H9 (cell line): ENCODE results near the gene C1orf74. TPM values are rescaled to one million over a fixed set of nuclear protein-coding genes. Genes with fewer than 3 reads are reported as not detected.

ENCODE experiments used
- DNase-seq: peaks from one replicate; pipeline ENCODE4 v3.0.0-alpha.2; 2017
- H2AFZ ChIP-seq: one replicate; pipeline ENCODE4 v1.6.1; 2013; ENCODE audit warnings: mild to moderate bottlenecking, low read length, control low read depth, moderate library complexity
- H2AK5ac ChIP-seq: 2 replicates; pipeline ENCODE4 v1.6.1; 2013; ENCODE audit warnings: low read length, control low read depth, mixed read lengths; ENCODE audit not compliant: insufficient read length
- H2BK120ac ChIP-seq: one replicate; pipeline ENCODE4 v1.6.1; 2013; ENCODE audit warnings: low read depth, mild to moderate bottlenecking, low read length, control low read depth, inconsistent platforms; ENCODE audit not compliant: poor library complexity, severe bottlenecking
- H2BK12ac ChIP-seq: 2 replicates; pipeline ENCODE4 v1.6.1; 2013; ENCODE audit warnings: low read length, control low read depth, mixed read lengths, low read depth; ENCODE audit not compliant: insufficient read length
- H2BK15ac ChIP-seq: 2 replicates; pipeline ENCODE4 v1.6.1; 2013; ENCODE audit warnings: low read depth, low read length, control low read depth
- H2BK20ac ChIP-seq: one replicate; pipeline ENCODE4 v1.6.1; 2013; ENCODE audit warnings: low read depth, mild to moderate bottlenecking, low read length, control low read depth, inconsistent platforms; ENCODE audit not compliant: poor library complexity, severe bottlenecking
- H2BK5ac ChIP-seq: 2 replicates; pipeline ENCODE4 v1.6.1; 2013; ENCODE audit warnings: low read length, control low read depth, mixed read lengths; ENCODE audit not compliant: insufficient read length
- H3K14ac ChIP-seq: 2 replicates; pipeline ENCODE4 v1.6.1; 2013; ENCODE audit warnings: low read length, control low read depth; ENCODE audit not compliant: insufficient read depth
- H3K18ac ChIP-seq: 2 replicates; pipeline ENCODE4 v1.6.1; 2013; ENCODE audit warnings: low read depth, mild to moderate bottlenecking, mixed read lengths, low read length, control low read depth; ENCODE audit not compliant: insufficient read length
- H3K23ac ChIP-seq: 2 replicates; pipeline ENCODE4 v1.6.1; 2013; ENCODE audit warnings: low read length, control low read depth, mixed read lengths, low read depth; ENCODE audit not compliant: insufficient read length
- H3K23me2 ChIP-seq: 2 replicates; pipeline ENCODE4 v1.6.1; 2013; ENCODE audit warnings: low read depth, mild to moderate bottlenecking, mixed read lengths, low read length, control low read depth; ENCODE audit not compliant: insufficient read length, poor library complexity, severe bottlenecking
- H3K27ac ChIP-seq: 2 replicates; pipeline ENCODE4 v1.5.1; 2013; ENCODE audit warnings: low read length, control low read depth, mixed read lengths, low read depth; ENCODE audit not compliant: insufficient read length
- H3K27me3 ChIP-seq: 2 replicates; pipeline ENCODE4 v1.6.1; 2013; ENCODE audit warnings: low read length, control low read depth, inconsistent platforms; ENCODE audit not compliant: insufficient read depth
- H3K4ac ChIP-seq: 2 replicates; pipeline ENCODE4 v1.6.1; 2013; ENCODE audit warnings: low read depth, mild to moderate bottlenecking, control low read depth, inconsistent platforms, low read length, moderate library complexity
- H3K4me1 ChIP-seq: 2 replicates; pipeline ENCODE4 v1.6.1; 2013; ENCODE audit warnings: low read length, control low read depth, inconsistent platforms; ENCODE audit not compliant: insufficient read depth
- H3K4me2 ChIP-seq: 2 replicates; pipeline ENCODE4 v1.6.1; 2013; ENCODE audit warnings: low read length, control low read depth, mixed read lengths; ENCODE audit not compliant: insufficient read length, insufficient read depth
- H3K56ac ChIP-seq: 2 replicates; pipeline ENCODE4 v1.6.1; 2013; ENCODE audit warnings: low read depth, mild to moderate bottlenecking, mixed read lengths, low read length, control low read depth; ENCODE audit not compliant: insufficient read length
- H3K79me1 ChIP-seq: 2 replicates; pipeline ENCODE4 v1.6.1; 2013; ENCODE audit warnings: low read depth, mild to moderate bottlenecking, moderate library complexity, low read length, control low read depth, inconsistent platforms; ENCODE audit not compliant: insufficient read depth, poor library complexity, severe bottlenecking
- H3K79me2 ChIP-seq: 2 replicates; pipeline ENCODE4 v1.6.1; 2013; ENCODE audit warnings: low read length, control low read depth, inconsistent platforms; ENCODE audit not compliant: insufficient read depth
- H3K9ac ChIP-seq: 2 replicates; pipeline ENCODE4 v1.6.1; 2013; ENCODE audit warnings: low read length, control low read depth, mixed read lengths; ENCODE audit not compliant: insufficient read length; ENCODE audit errors: extremely low read depth
- H3K9me3 ChIP-seq: one replicate; pipeline ENCODE4 v1.6.1; 2013; ENCODE audit warnings: low read depth, low read length, inconsistent platforms; ENCODE audit not compliant: control insufficient read depth
- H3T11ph ChIP-seq: one replicate; pipeline ENCODE4 v1.6.1; 2013; ENCODE audit warnings: mild to moderate bottlenecking, low read length, control low read depth, inconsistent platforms
- H4K20me1 ChIP-seq: one replicate; pipeline ENCODE4 v1.6.1; 2013; ENCODE audit not compliant: control insufficient read depth, insufficient read length, insufficient read depth
- H4K5ac ChIP-seq: 2 replicates; pipeline ENCODE4 v1.6.1; 2013; ENCODE audit warnings: low read depth, mild to moderate bottlenecking, mixed read lengths, low read length, control low read depth; ENCODE audit not compliant: insufficient read length
- H4K8ac ChIP-seq: replicated peaks from 2 replicates; pipeline ENCODE4 v1.6.1; 2013; ENCODE audit warnings: low read length, control low read depth, mixed read lengths, low read depth; ENCODE audit not compliant: insufficient read length
- H4K91ac ChIP-seq: 2 replicates; pipeline ENCODE4 v1.6.1; 2013; ENCODE audit warnings: low read depth, mild to moderate bottlenecking, moderate library complexity, mixed read lengths, low read length, control low read depth; ENCODE audit not compliant: insufficient read length
- H3K27ac Mint-ChIP-seq, 3 experiments: 2 replicates in 2 of 3; 3 replicates in 1 of 3; pipeline ENCODE4 v1.8.0; 2020 to 2021; ENCODE audit warnings: mixed read lengths in 3 of 3, mild to moderate bottlenecking in 1 of 3, moderate library complexity in 1 of 3
- H3K27me3 Mint-ChIP-seq: 2 replicates; pipeline ENCODE4 v1.8.0; 2021; ENCODE audit warnings: low read depth, mild to moderate bottlenecking, moderate library complexity, mixed read lengths
- H3K36me3 Mint-ChIP-seq, 3 experiments: 2 replicates in 2 of 3; 3 replicates in 1 of 3; pipeline ENCODE4 v1.8.0; 2020 to 2021; ENCODE audit warnings: low read depth in 3 of 3, mixed read lengths in 3 of 3; ENCODE audit not compliant: insufficient read depth in 1 of 3
- H3K4me1 Mint-ChIP-seq, 2 experiments: 2 replicates each; pipeline ENCODE4 v1.8.0; 2020; ENCODE audit warnings: mixed read lengths in 2 of 2
- H3K4me3 Mint-ChIP-seq, 2 experiments: 2 replicates in 1 of 2; 3 replicates in 1 of 2; pipeline ENCODE4 v1.8.0; 2020 to 2021; ENCODE audit warnings: mild to moderate bottlenecking in 2 of 2, mixed read lengths in 2 of 2, moderate library complexity in 1 of 2
- H3K9me3 Mint-ChIP-seq, 2 experiments: 2 replicates in 1 of 2; 3 replicates in 1 of 2; pipeline ENCODE4 v1.8.0; 2020; ENCODE audit warnings: mild to moderate bottlenecking in 2 of 2, mixed read lengths in 2 of 2, moderate library complexity in 1 of 2
- CTCF ChIP-seq: fragments of 200-600 bp; sonication (generic); conservative IDR thresholded peaks from 3 replicates; pipeline ENCODE4 v1.8.0; 2021; ENCODE audit warnings: antibody characterized with exemption, mild to moderate bottlenecking
- WGBS: extraction: QIAGEN DNeasy Blood & Tissue Kit; methylation state at CpG from one replicate; pipeline ENCODE4 v1.1.7; 2013; ENCODE audit warnings: missing lambda C conversion rate, low lambda C conversion rate, mixed read lengths; ENCODE audit not compliant: insufficient read length; ENCODE audit errors: extremely low coverage; 5-methylcytosine and 5-hydroxymethylcytosine counted together
- total RNA-seq: library from RNA; stranded (reverse); gene quantifications from 2 replicates; pipeline ENCODE4 v1.2.1, GENCODE V29; 2021

Gene C1orf74
- total RNA-seq, 1 experiment from 2014 or later = 2.4 TPM

GRCh38 chr1:209825591-209826434 is 41.5 kb upstream of the C1orf74 start:
- Mint-ChIP-seq H3K4me3 (no peak overlapping the region), H3K4me1 (peaks cover 10 to 15% of the 10 kb centered on the region in 2 experiments), H3K27me3 (peaks cover 17% of the 10 kb centered on the region), H3K27ac (no peak overlapping the region), H3K36me3 (peaks cover 0 to 3% (median 3%) of the 10 kb centered on the region in 3 experiments; a peak in 3 of 7 replicates), H3K9me3 (peaks cover 0 to 3% of the 10 kb centered on the region in 2 experiments; a peak in 1 of 5 replicates)
- WGBS = no CpG with 5 or more reads among the region's 11 CpGs
- H3K18ac ChIP-seq = no peak overlapping the region
- no peak overlapping the region for H2BK120ac ChIP-seq
- H3K27me3 ChIP-seq = no peaks in the 10 kb centered on the region
- no peaks in the 10 kb centered on the region for H3K79me1 ChIP-seq
- H4K5ac ChIP-seq = no peak overlapping the region
- H3K9ac ChIP-seq = no peak overlapping the region
- no peak for DNase-seq
- H4K20me1 ChIP-seq = no peaks in the 10 kb centered on the region
- H2AFZ ChIP-seq = no peak overlapping the region
- H3K4me2 ChIP-seq = no peak overlapping the region
- H2BK15ac ChIP-seq = no peak overlapping the region
- no peak overlapping the region for H3K27ac ChIP-seq
- H4K8ac ChIP-seq = no peak overlapping the region
- TF ChIP-seq CTCF = no peak
- H3K23me2 ChIP-seq = no peaks in the 10 kb centered on the region
- H2BK20ac ChIP-seq = no peak overlapping the region
- no peaks in the 10 kb centered on the region for H3K4me1 ChIP-seq
- no peak overlapping the region for H4K91ac ChIP-seq
- H3K23ac ChIP-seq = no peak overlapping the region
- H3K4ac ChIP-seq = no peak overlapping the region
- no peaks in the 10 kb centered on the region for H3K9me3 ChIP-seq
- H2BK12ac ChIP-seq = no peak overlapping the region
- no peak overlapping the region for H3T11ph ChIP-seq
- H3K14ac ChIP-seq = no peak overlapping the region
- no peak overlapping the region for H2BK5ac ChIP-seq
- no peaks in the 10 kb centered on the region for H3K79me2 ChIP-seq
- H3K56ac ChIP-seq = no peak overlapping the region
- no peak overlapping the region for H2AK5ac ChIP-seq
